GM23338 (cell line): Measurements from ENCODE around the gene CTDSPL. TPM values are rescaled to one million over a fixed set of nuclear protein-coding genes. Genes with fewer than 3 reads are reported as not detected.

Source experiments
- ATAC-seq: fragments of 200-7000 bp; cut with Tn5 transposase; 3 replicates; pipeline ENCODE4 v1.9.1; 2020
- DNase-seq: peaks from one replicate; pipeline ENCODE4 v3.0.0-alpha.2; 2015; ENCODE audit warnings: low spot score
- H2AFZ ChIP-seq: fragments of 200-600 bp; sonication (generic); 2 replicates; pipeline ENCODE4 v1.8.0; 2016; ENCODE audit warnings: antibody characterized with exemption, mild to moderate bottlenecking, moderate library complexity
- H3F3A ChIP-seq: fragments of 200-600 bp; sonication (generic); replicated peaks from 2 replicates; pipeline ENCODE4 v1.8.0; 2017; ENCODE audit warnings: antibody characterized with exemption, mixed run types, low read depth
- H3K27ac ChIP-seq: fragments of 200-600 bp; sonication (generic); 2 replicates; pipeline ENCODE4 v1.6.1; 2016; ENCODE audit warnings: low read depth
- H3K27me3 ChIP-seq: fragments of 200-600 bp; sonication (generic); 2 replicates; pipeline ENCODE4 v1.8.0; 2016; ENCODE audit warnings: mild to moderate bottlenecking, mixed run types, moderate library complexity; ENCODE audit not compliant: insufficient read depth
- H3K36me3 ChIP-seq: fragments of 200-600 bp; sonication (generic); 2 replicates; pipeline ENCODE4 v1.8.0; 2016; ENCODE audit warnings: mild to moderate bottlenecking; ENCODE audit not compliant: insufficient read depth
- H3K4me1 ChIP-seq: fragments of 200-600 bp; sonication (generic); 2 replicates; pipeline ENCODE4 v1.8.0; 2016; ENCODE audit warnings: mild to moderate bottlenecking, moderate library complexity; ENCODE audit not compliant: insufficient read depth
- H3K4me2 ChIP-seq: fragments of 200-600 bp; sonication (generic); 2 replicates; pipeline ENCODE4 v1.7.1; 2017; ENCODE audit warnings: mixed run types
- H3K4me3 ChIP-seq: fragments of 200-600 bp; sonication (generic); 2 replicates; pipeline ENCODE4 v1.6.1; 2016; ENCODE audit warnings: mixed run types
- H3K79me2 ChIP-seq: fragments of 200-600 bp; sonication (generic); replicated peaks from 2 replicates; pipeline ENCODE4 v1.8.0; 2017; ENCODE audit warnings: mild to moderate bottlenecking; ENCODE audit not compliant: insufficient read depth
- H3K9me2 ChIP-seq: fragments of 200-600 bp; sonication (generic); 2 replicates; pipeline ENCODE4 v1.8.0; 2017; ENCODE audit not compliant: insufficient read depth
- H4K20me1 ChIP-seq: fragments of 200-600 bp; sonication (generic); replicated peaks from 2 replicates; pipeline ENCODE4 v1.8.0; 2017; ENCODE audit warnings: mild to moderate bottlenecking; ENCODE audit not compliant: insufficient read depth
- H3K27ac Mint-ChIP-seq: 2 replicates; pipeline ENCODE4 v1.8.0; 2020; ENCODE audit warnings: inconsistent platforms, mild to moderate bottlenecking, moderate library complexity, mixed read lengths
- H3K27me3 Mint-ChIP-seq: 3 replicates; pipeline ENCODE4 v1.8.0; 2022; ENCODE audit warnings: low read depth, mild to moderate bottlenecking, moderate library complexity, mixed read lengths, inconsistent platforms; ENCODE audit not compliant: insufficient read depth, poor library complexity
- H3K36me3 Mint-ChIP-seq: 3 replicates; pipeline ENCODE4 v1.8.0; 2021; ENCODE audit warnings: low read depth, mild to moderate bottlenecking, inconsistent platforms, moderate library complexity, mixed read lengths
- H3K4me1 Mint-ChIP-seq: 3 replicates; pipeline ENCODE4 v1.8.0; 2020; ENCODE audit warnings: mild to moderate bottlenecking, inconsistent platforms, mixed read lengths
- H3K4me3 Mint-ChIP-seq: 3 replicates; pipeline ENCODE4 v1.8.0; 2021; ENCODE audit warnings: moderate library complexity, mild to moderate bottlenecking, inconsistent platforms, mixed read lengths
- H3K9me3 Mint-ChIP-seq: 3 replicates; pipeline ENCODE4 v1.8.0; 2020; ENCODE audit warnings: moderate library complexity, mild to moderate bottlenecking, inconsistent platforms, mixed read lengths
- CTCF ChIP-seq, 2 experiments: fragments of 200-600 bp in 1 of 2; sonication (generic) in 1 of 2; conservative IDR thresholded peaks; 2 replicates each; pipeline versions ENCODE4 v1.5.1 to v1.6.1; 2016 to 2017; ENCODE audit warnings: antibody characterized with exemption in 2 of 2, low read depth in 2 of 2, mild to moderate bottlenecking in 2 of 2, moderate library complexity in 1 of 2
- EZH2 ChIP-seq: fragments of 200-600 bp; sonication (generic); IDR thresholded peaks from one replicate; pipeline ENCODE4 v1.8.0; 2017; ENCODE audit warnings: antibody characterized with exemption, mild to moderate bottlenecking, low read depth; ENCODE audit not compliant: unreplicated experiment
- EZH2phosphoT487 ChIP-seq: fragments of 200-600 bp; sonication (generic); IDR thresholded peaks from one replicate; pipeline ENCODE4 v1.8.1; 2018; ENCODE audit warnings: antibody characterized with exemption; ENCODE audit not compliant: unreplicated experiment
- NANOG ChIP-seq: IDR thresholded peaks from 2 replicates; pipeline ENCODE4 v1.6.1; 2016; ENCODE audit warnings: antibody characterized with exemption, borderline replicate concordance
- POLR2AphosphoS5 ChIP-seq: IDR thresholded peaks from 2 replicates; pipeline ENCODE4 v1.6.1; 2016; ENCODE audit warnings: antibody characterized with exemption, low read depth
- REST ChIP-seq: IDR thresholded peaks from one replicate; pipeline ENCODE4 v1.6.1; 2018; ENCODE audit warnings: antibody characterized with exemption; ENCODE audit not compliant: unreplicated experiment
- STAT1 ChIP-seq: IDR thresholded peaks from one replicate; pipeline ENCODE4 v1.6.1; 2016; ENCODE audit warnings: antibody characterized with exemption; ENCODE audit not compliant: unreplicated experiment
- ZNF114 ChIP-seq: fragments of 250-450 bp; sonication (Bioruptor Pico); IDR thresholded peaks from 2 replicates; pipeline ENCODE4 v1.5.0; 2020; ENCODE audit warnings: mild to moderate bottlenecking, moderate library complexity
- ZNF331 ChIP-seq: fragments of 250-450 bp; sonication (Bioruptor Pico); IDR thresholded peaks from 2 replicates; pipeline ENCODE4 v1.5.0; 2020; ENCODE audit warnings: low read depth, mild to moderate bottlenecking, moderate library complexity
- polyA plus RNA-seq: library from polyadenylated mRNA; unstranded; fragments of >200 nt; fragmentation: Nextera tagmentation; extraction: Ambion mirVana; gene quantifications from 2 replicates; pipeline ENCODE4 v1.2.1, GENCODE V29; 2016
- total RNA-seq: library from RNA; depleted of rRNA; stranded (reverse); fragments of >200 nt; shearing (Covaris generic); gene quantifications from 2 replicates; pipeline ENCODE4 v1.2.3, GENCODE V29; 2014

CTDSPL gene
- total and polyA plus RNA-seq, 2 experiments from 2014 or later, result 23.2 to 42.0 TPM

- TF ChIP-seq CTCF (conservative IDR thresholded peaks at IDR 0.05; ENCODE audit: low read depth in 2 of 2) (no peak), REST (no peak), POLR2AphosphoS5 (no peak), ZNF331 (CRISPR knock-in tag) (no peak), EZH2phosphoT487 (no peak), ZNF114 (CRISPR knock-in tag) (no peak), NANOG (no peak), EZH2 (no peak)
These were observed 166.1 kb downstream of the CTDSPL start (continued) for GRCh38 chr3:38027466-38028465.

GRCh38 chr3:38028621-38029361, 167.1 kb downstream of the CTDSPL start:
- no peak overlapping the region for H3K27ac Mint-ChIP-seq
- peak overlapping the region; percentile 71 for H3K4me3 Mint-ChIP-seq
- peaks cover 48% of the 10 kb centered on the region for H3K27me3 Mint-ChIP-seq
- no peaks in the 10 kb centered on the region for H3F3A ChIP-seq
- H3K36me3 ChIP-seq, result no peaks in the 10 kb centered on the region
- H3K4me2 ChIP-seq, result peak overlapping the region; percentile 88
- H3K4me3 ChIP-seq, result peak overlapping the region; percentile 79
- no peaks in the 10 kb centered on the region; the same call in 1 of the 2 replicates for H4K20me1 ChIP-seq
- no peaks in the 10 kb centered on the region for H3K9me2 ChIP-seq
- TF ChIP-seq EZH2 (peak; percentile 39), STAT1 (no peak)
- H3K27ac ChIP-seq, result no peak overlapping the region
- H3K79me2 ChIP-seq, result no peaks in the 10 kb centered on the region
- H3K4me1 Mint-ChIP-seq, result peaks cover 8% of the 10 kb centered on the region
- ATAC-seq (peak; percentile 15), DNase-seq (peak; percentile 54)
- no peaks in the 10 kb centered on the region; the same call in 2 of the 3 replicates for H3K9me3 Mint-ChIP-seq
- H2AFZ ChIP-seq, result peak overlapping the region; percentile 87; the same call in 1 of the 2 replicates
- H3K36me3 Mint-ChIP-seq, result no peaks in the 10 kb centered on the region
- H3K27me3 ChIP-seq, result peaks cover 64% of the 10 kb centered on the region
- H3K4me1 ChIP-seq, result peaks cover 6% of the 10 kb centered on the region
